H1 (cell line): ENCODE results near the gene VPS13C. TPM values are rescaled to one million over a fixed set of nuclear protein-coding genes. Genes with fewer than 3 reads are reported as not detected.

Source experiments
- CTBP2 ChIP-seq: IDR thresholded peaks from 2 replicates; pipeline ENCODE4 v1.7.0; 2011; ENCODE audit warnings: borderline replicate concordance, mild to moderate bottlenecking, moderate library complexity, mixed read lengths, low read length; ENCODE audit not compliant: insufficient read depth, insufficient read length
- MAFK ChIP-seq: IDR thresholded peaks from 2 replicates; pipeline ENCODE4 v1.6.1; 2012; ENCODE audit warnings: low read depth, mild to moderate bottlenecking, improper control_type of control experiment, low read length
- polyA plus RNA-seq, 7 experiments: library from polyadenylated mRNA; depleted of rRNA in 3 of 7; stranded (reverse) in 5 of 7; unstranded in 2 of 7; fragments of >200 nt in 5 of 7; fragments of 200-250 nt in 2 of 7; gene quantifications; 1 replicate in 5 of 7; 2 replicates in 1 of 7; 4 replicates in 1 of 7; pipeline versions ENCODE4 v1.2.1 to v1.2.3, GENCODE V29; 2011 to 2013; ENCODE audit warnings: missing spikeins in 2 of 7, mixed read lengths in 2 of 7
- total RNA-seq: library from RNA; stranded (reverse); fragmentation: NEBNext Ultra II Directional; extraction: Animal tissue kit (Norgen Biotek cat#: 25700); gene quantifications from 2 replicates; pipeline ENCODE4 v1.2.1, GENCODE V29; 2021

The VPS13C gene
- total and polyA plus RNA-seq, 2 of the 8 experiments (the other 6 are each of a cell fraction or from before 2014, with no cell fraction given), result 4.8 to 18.8 TPM

- TF ChIP-seq MAFK (no peak), CTBP2 (no peak)
These were observed 180.2 kb downstream of the VPS13C start (continued) for GRCh38 chr15:61880084-61880483.
